ENCODE measurements around the gene PCNX4. TPM values are rescaled to one million over a fixed set of nuclear protein-coding genes. Genes with fewer than 3 reads are reported as not detected.

Gene PCNX4
- 77.3 and 88.4 TPM in 2 replicates for total RNA-seq

DNA sequence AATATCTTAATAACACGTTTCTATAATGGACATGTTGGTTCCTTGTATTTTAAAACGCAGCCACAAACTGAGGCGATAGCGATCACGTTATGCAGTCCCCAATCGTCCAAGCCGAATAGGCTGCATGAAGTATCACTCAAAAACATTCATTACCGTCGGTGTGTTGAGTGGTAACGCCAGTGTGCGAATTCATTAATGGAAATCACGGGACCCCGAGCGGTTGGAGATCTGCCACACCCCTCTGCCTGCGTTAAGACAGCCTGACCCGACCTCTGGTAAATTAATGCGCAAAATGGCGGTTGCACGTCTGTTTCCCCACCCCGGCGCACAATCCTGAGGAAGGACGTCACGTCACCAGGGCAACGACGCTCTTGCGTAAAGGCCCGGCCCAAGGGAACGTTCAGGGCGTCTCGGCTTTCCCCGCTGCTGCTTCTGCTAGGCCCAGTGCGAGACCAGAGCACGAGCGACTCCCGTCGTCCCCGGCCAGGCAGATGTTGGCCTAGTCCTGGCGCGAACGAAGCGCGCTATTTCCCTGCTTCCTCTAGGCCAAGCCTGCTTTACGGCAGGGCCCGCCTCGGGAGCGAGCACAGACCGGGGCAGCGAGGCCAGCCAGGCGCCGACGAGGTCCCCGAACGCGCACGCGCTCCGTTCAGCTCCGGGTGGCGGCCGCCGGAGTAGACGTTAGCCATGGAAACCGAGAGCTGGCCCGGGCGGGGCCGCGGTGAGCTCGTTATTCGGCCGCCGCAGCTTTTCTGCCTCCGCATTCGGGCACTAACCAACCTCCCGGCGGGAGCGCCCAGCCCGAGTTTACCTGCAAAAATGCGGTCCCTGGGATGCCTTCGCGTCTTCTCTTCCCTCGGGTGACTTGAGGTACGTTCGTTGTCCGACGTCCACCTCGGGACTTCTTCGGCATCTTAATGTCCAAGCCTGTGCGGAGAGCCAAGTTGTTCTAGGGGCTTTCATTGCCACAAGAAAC is at the start of gene PCNX4:
Gene PCNX4 (plus strand): TSS at position 374 of the 976 bp plus-strand sequence. CDS start 15,716 bp downstream, outside the sequence.

DNA sequence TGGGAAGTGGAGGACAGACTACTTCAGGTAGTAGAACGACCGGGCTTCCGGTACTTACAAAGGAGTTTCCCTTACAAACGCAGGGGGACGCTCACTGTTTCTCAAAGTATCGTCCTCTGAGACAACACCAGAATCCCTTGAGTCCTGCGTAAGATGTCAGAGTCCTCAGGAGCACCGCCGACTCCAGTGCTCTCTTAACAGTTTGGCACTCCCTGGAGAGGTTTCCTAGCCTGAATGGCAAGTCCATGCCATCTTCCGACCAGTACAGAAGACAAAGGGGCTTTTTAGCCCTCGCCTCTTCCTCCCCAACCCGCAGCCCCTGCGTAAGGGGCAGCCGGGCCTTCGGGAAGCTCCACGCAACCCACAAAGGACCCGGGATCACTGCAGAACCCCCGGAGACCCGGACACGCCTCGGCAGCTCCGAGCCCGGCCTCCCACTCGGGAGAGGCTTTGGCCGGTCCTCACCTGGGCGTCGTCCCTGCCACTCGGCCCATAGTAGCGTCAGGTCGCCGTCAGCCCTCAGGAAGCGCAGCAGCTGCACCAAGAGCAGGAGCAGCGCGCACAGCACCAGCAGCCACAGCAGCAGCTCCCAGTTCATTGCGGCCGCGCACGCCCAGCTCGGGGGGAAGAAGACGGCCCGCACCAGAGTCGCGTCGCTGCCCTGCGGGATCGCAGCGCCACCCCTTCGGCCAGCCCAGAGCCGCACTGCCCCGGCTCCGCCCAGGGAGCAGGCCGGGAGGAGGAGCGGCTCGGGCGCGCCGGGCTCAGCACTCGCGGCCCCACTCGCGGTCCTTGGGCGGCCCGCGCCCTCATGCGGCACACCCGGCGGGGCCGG is 73.2 kb downstream of the PCNX4 start, which contains the start of gene DHRS7:
Gene DHRS7 (minus strand): TSS at position 687 of the 835 bp plus-strand sequence. CDS start 89 bp downstream, at position 598.

Other genes with a start within 250 kb of the PCNX4 start
- gene RTN1, start 221.1 kb upstream of the PCNX4 start, total RNA-seq: 2.8 and 6.9 TPM in 2 replicates
- not detected in 2 replicates for gene LRRC9, start 171.8 kb upstream of the PCNX4 start, total RNA-seq
- 48.4 and 62.8 TPM in 2 replicates for gene DHRS7, start 73.5 kb downstream of the PCNX4 start, total RNA-seq
- gene PPM1A, start 157.3 kb downstream of the PCNX4 start, total RNA-seq: 32.5 and 33.9 TPM in 2 replicates

Measured in smooth muscle cell of the pulmonary artery (primary cell).